HG02884 (cell line): ENCODE measurements around the gene FBF1.
"Not testable (repeated sequence)": the region's sequence is repeated elsewhere in the genome, so short reads cannot be mapped to it uniquely, and the experiment has no call there.

Experiments
- ATAC-seq: cut with Tn5 transposase; IDR thresholded peaks from one replicate; pipeline ENCODE4 v1.9.1; 2021; ENCODE audit warnings: mild to moderate bottlenecking, moderate library complexity; ENCODE audit not compliant: unreplicated experiment

The FBF1 gene

DNA sequence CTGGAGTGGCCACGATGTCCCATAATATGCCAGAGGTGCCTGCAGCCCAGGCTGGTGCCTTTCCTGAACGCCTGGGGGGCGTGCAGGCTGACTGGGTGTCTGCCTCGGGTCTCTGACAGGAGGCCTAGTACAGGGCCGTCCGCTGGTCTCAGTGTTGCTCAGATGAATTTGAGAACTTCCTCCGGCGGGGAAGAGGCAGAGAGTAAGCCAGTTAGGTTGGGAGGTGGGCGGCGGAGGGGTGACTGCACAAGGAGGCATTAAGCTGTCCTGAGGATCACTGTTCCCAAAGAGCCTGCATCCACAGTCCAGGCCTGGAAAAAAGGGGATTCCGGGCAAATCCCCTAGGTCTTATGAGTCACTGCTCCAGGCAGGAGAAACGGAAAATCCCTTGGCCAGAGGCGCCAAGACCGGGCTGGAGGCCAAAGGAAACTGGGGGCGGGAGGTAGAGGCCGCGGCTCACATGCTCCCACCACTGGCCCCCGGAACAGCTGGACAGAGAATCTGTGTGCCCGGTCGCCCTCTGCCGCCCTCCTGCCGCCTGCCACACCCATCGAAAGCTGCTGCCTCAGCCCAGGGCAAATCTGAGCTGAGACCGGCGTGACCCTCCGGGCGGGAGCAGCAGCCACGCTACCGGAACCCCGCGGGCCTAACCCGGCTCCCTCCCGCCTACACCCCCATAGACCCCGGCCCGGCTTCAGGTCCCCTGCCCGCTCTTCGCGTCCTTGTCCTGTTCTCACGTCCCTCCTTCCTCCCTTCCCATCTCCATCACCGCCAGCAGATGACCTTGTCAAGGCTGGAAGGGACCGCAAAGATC lies 63.7 kb downstream of the FBF1 start:
- no peak for ATAC-seq

DNA sequence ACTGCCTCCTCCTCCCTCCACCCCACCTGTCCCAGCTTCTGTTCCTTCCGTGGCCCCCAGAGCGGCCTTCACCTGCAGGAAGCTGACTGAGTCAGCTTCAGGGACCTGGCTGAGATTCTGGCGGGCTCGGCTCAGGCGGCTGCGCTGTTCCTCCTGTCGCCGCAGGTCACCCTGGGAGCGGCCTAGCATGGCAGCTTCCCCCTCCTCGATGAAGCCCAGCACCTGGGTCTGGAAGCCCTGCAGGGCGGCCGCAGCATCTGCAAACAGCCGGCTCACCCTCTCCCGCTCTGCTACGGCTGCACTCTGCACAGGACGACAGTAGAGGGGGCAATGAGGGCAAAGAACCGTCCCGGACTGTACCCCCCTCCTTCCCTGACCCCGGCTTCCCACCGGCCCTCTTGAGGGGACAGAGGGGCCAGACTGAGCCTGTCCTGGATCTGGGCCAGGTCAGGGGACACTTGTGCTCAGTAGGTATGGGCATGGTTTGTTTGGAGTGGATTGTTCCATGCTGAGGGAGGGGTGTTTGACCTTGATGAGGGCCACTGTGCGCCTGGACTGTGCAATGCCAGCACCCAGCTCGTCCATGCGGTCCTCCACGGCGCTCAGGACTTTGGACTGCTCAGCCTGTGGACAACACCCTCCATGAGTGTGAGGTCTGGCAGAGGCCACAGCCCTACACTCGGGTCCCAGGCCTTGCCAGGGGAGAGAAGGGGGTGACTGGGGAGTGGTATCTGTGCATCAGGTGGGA lies 64.5 kb downstream of the FBF1 start:
- ATAC-seq = no peak

DNA sequence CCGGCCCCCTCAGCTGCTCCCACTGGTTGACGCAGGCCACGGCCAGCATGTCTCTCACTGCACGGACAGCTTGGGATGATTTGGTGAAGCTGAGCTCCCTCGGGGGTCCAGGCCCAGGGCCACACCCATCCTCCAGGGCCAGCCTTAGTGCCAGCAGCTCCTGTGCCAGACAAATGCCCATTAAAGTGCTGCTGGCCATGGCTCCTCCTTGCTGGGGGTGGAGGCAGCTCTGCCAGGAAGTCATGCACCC lies 65.0 kb downstream of the FBF1 start:
- ATAC-seq = no peak

DNA sequence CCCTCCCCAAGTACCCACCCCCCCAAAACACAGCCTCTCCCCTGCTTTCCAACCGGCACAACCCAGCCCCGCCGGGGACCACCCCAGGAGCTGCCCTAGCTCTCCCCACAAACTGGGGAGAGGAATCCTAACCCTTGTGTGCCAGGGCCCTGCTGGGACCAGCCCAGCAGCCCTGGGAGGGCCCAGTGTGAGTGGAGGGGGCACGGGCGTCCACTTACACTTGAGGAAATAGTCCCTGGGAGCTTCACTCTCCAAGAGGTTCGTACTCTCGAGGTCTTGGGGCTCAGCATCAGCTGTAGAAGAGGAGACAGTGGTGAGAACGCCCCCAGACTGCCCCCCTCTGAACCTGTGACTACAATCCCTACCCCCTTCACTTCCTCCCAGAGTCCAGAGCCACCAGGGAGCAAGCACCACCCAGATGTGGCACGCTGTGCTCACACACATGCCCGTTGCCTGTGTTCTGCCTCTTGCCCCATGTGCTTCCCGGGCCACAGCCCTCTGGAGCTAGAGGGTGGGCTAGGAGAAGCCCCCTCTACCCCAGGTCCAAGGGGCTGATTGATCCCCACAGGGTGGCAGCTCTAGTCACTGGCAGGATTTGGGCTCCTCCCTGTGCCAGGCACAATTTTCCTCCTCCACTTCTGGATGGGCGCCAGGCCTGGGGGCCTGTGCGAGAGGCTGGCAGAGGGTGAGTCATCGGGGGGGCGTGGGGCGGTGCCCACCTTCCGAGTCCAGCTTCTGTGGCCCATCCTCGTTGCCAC lies 65.5 kb downstream of the FBF1 start:
- ATAC-seq = no peak

DNA sequence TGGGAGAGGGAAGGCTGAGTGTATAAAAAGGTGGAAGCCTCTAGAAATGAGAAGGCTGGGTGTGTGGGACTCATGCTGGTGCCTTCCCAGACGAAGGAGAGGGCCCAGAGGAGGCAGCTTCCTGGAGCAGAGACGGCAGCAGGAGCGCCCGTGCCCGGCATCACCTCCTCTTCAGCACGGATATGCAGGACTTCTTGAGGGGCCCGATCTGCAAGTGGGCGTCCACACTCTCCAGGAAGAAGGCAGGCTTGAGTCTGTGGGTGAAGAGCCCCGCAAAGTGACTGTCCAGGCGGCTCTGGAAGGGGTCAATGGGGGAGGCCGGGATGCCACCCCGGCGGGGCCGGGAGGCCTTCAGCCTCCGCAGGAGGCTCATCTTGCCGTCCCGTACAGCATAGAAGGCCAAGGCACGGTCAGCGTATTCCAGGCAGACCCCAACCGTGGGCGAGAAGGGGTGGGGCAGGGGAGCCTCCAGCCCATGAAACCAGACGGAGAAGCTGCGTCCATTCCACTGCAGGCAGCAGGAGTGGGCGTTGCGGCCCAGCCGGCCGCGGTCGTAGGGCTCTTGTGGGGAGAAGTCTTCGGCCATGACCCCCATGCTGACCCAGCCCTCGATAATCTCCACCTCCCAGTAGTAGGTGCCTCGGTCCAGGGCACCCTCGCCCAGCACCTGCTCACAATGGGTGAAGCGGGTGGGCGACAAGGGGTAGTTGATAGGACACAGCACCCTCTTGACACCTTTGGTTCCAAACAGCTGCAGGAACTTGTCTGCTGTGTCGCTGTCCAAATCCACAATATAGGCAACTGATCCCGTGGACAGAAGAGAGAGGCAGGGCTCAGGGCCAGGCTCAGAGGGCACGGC lies 66.3 kb downstream of the FBF1 start:
- ATAC-seq = no peak

DNA sequence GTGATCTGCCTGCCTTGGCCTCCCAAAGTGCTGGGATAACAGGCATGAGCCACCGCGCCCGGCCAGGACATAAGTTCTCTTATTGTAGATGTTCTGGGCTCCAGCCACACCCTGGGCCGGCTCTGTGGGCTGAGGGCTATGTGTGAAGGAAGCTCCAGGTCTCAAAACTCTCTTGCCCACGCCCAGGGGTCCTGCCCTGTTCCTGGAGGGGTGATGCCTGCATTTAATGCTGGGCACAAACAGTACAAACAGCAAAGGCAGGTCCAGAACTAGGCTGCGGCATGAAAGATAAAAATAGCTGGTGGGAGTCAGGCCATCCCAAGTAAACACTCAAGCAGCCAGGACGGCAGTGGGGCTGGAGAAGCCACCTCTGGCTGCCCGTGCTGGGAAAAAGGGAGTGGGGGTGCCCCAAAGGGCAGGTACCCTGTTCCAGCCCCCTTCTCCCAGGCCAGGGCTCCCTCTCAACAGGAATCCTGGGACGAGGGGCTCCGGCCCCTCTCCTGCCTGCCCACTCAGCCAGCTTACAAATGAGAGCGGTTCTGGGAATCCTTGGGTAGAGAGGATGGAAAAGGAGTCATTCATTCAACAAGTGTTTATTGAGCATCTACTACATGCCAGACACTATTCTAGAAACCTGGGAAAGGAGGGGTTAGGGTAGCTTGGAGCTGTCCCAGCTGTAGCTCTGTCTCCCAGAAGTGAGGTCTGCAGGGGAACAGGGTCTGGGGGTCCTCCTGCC lies 67.1 kb downstream of the FBF1 start:
- no peak for ATAC-seq

DNA sequence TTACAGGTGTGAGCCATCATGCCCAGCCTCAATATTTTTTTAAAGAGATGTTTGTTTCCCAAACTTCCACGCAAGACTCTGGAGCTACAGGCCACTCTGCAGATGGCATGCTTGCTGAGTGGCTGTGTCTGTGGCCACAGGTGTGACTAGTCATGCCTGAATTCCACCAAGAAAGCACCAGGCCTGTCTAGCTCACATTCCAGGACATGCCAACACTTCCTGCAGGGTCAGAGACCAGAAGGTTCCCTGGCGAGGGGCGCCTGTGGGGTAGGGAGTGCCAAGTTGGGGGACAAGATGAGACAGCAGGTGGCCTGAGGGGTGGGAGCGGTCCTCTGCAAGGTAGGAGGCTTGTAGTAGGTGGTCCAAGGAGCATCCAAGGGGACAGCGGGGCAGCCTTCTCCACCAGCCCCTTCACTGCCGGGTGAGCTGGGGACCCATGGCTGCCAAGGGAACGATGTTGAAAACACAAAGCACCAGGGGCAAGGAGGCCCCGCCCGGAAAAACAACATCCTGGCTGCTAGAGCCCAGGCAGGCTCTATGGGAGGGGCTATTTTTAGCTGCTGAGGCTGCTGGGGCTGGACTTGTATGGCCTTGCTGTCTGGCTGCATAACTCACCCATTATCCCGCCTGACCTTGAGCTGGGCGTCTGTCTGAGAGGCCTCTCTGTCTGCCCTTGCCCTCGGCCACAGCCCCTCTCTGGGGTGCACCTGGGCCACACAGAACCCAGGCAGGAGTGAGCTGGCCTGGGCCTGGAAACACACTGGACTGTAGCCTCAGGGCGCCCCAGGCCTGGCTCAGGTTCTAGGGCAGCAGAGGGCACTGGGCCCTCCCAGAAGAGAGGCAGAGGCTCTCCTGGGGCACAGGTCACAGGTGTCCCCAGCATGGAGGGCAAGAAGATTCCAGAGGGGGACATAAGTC lies 68.1 kb downstream of the FBF1 start:
- no peak for ATAC-seq

DNA sequence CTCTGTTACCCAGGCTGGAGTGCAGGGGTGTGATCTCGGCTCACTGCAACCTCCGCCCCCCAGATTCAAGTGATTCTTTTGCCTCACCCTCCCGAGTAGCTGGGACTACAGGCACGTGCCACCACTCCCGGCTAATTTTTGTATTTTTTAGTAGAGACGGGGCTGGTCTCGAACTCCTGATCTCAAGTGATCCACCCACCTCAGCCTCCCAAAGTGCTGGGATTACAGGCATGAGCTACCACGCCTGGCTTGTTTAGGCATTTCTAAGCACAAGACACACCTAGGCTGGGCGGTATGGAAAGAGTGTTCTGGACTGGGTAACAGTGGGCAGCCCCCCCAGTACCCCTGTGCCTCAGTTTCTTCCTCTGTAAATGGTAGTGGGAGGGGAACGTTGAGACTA lies 70.6 kb downstream of the FBF1 start:
- not testable (repeated sequence) for ATAC-seq

DNA sequence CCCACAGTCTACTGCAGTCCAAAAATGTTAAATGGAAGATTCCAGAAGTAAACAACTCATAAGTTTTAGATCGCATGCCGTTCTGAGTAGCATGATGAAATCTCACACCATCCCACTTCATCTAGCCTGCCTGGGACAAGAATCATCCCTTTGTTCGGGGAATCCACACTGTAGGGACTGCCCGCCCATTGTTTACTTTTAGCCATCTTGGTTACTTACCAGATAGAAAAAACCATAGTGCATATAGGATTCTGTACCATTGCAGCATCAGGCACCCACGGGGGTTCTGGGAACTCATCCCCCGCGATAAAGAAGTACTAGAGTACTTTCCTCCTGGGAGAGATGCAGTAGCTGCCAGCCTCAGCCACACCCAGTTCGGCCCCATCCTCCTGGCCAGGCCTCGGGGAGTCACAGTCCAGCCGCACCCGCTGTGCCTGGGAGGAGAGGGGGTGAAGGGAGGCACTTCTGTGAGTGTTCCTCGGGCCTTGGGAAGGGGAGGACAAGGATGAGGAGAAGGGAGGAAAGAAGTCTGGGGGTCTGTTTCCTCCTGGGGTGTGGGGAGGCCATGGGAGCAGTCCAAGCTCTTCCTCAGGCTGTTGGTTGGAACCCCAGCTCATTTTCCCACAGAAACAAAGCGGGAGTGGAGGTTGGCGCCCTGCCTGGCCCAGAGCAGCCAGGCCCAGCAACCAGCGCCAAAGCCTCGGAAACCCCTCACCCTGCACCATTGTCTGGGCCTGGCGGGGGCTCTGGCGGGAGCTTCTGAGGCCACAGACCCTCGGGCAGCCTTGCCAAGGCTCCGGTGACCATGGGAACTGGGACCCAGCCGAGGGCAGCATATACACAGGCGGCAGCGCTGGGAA lies 71.3 kb downstream of the FBF1 start:
- ATAC-seq = no peak

DNA sequence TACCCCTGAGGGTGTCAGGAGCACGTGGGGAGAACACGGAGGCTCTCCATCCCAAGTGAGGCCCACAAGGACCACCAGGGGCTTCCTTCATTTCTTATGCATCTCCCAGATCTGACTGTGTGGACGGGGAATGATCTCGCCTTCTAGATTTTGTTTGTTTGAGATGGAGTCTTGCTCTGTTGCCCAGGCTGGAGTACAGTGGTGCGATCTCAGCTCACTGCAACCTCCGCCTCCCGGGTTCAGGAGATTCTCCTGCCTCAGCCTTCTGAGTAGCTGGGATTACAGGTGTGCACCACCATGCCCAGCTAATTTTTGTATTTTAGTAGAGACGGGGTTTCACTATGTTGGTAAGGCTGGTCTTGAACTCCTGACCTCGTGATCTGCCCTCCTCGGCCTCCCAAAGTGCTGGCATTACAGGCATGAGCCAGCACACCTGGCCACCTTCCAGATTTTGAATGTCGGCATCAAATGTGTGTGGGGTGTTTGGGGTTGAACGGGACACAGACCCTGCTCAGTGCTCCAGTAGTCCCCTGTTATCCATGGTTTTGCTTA lies 72.0 kb downstream of the FBF1 start:
- ATAC-seq = not testable (repeated sequence)

DNA sequence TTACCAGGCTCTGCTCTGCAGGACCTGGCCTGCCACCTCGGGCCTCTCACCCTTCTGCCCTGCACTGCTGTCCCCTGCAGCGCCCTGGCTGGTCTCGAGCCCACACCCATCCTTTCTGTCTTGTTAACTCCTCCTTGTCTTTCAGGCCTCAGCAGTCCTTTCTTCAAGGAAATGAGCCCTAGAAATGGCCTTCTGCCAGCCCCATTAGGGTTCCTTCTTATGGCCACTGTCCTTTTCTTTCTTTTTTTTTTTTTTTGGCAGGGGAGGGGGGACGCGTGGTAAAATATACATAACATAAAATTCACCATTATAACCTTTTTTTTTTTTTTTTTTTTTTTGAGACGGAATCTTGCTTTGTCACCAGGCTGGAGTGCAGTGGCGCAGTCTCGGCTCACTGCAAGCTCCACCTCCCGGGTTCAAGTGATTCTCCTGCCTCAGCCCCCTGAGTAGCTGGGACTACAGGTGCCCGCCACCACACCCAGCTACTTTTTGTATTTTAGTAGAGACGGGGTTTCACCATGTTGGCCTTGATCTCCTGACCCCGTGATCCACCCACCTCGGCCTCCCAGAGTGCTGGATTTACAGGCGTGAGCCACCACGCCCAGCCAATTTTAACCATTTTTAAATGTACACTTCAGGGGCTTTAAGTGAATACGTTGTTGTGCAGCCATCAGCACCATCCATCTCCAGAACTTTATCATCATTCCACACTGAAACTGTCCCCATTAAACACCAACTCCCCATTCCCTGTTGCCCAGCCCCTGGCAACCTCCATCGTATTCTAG lies 75.2 kb downstream of the FBF1 start:
- not testable (repeated sequence) for ATAC-seq

DNA sequence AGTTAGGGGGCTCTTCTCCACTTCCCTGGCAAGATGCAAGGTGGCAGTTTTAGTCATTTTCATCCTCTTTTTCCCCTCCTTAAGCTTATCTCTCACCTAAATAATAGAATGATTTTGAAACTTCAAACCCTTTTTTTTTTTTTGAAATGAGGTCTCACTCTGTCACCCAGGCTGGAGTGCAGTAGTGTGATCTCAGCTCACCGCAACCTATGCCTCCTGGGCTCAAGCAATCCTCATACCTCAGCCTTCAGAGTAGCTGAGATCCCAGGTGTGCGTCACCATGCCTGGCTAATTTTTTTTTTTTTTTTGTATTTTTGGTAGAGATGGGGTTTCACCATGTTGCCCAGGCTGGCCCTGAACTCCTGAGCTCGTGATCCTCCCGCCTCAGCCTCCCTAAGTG lies 76.0 kb downstream of the FBF1 start:
- not testable (repeated sequence) for ATAC-seq

DNA sequence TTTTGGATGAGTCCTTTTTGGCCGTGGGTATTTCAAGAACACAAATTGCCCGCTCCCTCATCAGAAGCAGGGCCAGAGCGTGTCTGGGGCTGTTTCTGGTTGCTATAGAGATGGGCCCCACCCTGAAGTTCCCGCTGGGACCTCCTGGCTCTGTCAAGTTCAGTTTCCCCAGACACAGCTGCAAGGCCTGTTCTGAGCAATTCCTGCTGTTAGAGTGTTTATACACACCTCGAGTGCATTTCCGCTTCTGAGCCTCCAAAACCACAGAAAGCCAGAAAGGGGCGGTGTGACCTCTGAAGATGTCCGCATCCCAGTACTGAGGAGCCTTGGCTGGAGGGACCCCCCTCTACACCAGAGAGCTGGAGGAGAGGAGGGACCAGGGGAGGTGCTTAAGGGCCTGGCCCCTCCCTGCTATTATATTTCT lies 76.4 kb downstream of the FBF1 start:
- ATAC-seq = peak; percentile 57

DNA sequence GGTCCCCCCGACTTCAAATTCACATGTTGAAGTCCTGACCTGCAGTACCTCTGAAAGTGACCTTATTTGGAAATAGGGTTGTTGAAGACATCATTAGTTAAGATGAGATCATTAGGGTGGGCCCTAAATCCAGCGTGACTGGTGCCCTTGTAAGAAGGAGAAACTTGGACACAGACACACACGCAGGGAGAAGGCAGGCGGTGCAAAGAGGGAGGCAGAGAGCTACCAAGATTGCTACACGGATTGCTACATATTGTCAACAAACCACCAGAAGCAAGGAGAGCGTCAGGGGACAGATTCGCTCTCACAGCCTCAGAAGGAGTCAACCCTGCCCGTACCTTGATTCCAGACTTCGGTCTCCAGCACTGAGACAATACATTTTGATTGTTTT lies 78.9 kb downstream of the FBF1 start:
- no peak for ATAC-seq
